GM12872 (cell line): ENCODE results near the gene AMOTL1.

ENCODE experiments used
- TF ChIP-seq, protein P1 (sequence below): IDR thresholded peaks from 3 replicates; pipeline ENCODE4 v1.5.1; 2011; ENCODE audit warnings: low read depth, mild to moderate bottlenecking, low read length, moderate library complexity; ENCODE audit not compliant: insufficient read depth

The AMOTL1 gene

DNA sequence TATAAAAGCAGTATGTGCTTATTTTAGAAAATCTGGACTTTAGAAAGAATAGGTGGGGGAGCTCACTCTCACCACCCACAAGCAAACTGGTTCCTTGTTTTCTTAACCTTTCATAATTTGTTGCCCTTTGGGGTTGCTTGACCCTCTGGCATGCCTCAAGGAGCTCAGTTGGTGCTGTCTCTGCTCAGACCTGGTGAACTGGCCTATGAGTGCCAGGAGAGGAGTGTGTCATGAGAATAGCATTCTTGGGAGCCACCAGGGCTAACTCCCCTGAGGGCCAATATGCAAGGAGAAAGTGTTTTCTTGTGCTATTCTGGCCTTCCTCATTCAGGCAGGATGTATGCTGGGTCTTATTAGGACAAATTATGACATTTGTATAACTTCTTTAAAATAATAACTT lies 21.0 kb upstream of the AMOTL1 start:
- TF ChIP-seq, protein P1, sequence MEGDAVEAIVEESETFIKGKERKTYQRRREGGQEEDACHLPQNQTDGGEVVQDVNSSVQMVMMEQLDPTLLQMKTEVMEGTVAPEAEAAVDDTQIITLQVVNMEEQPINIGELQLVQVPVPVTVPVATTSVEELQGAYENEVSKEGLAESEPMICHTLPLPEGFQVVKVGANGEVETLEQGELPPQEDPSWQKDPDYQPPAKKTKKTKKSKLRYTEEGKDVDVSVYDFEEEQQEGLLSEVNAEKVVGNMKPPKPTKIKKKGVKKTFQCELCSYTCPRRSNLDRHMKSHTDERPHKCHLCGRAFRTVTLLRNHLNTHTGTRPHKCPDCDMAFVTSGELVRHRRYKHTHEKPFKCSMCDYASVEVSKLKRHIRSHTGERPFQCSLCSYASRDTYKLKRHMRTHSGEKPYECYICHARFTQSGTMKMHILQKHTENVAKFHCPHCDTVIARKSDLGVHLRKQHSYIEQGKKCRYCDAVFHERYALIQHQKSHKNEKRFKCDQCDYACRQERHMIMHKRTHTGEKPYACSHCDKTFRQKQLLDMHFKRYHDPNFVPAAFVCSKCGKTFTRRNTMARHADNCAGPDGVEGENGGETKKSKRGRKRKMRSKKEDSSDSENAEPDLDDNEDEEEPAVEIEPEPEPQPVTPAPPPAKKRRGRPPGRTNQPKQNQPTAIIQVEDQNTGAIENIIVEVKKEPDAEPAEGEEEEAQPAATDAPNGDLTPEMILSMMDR: no peak

DNA sequence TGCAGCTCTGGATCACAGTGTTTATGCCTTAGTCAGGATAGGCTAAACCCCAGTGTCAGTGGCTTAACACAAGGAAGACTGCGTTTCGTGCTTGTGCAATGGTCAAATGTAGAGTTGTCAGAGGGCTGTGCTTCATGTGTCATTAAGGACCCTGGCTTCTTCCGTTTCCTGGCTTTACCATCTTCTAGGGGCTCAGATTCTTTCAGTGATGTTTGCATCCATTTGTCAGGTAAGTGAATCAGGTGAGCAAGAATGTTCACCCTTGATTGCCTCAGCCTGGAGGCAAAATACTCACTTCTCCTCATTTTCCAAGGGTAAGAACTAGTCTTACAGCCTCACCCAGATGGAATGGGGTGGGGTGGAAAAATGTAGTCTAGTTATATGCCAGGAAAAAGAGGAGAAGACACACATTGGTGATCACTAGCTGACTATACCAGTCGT lies 20.5 kb upstream of the AMOTL1 start:
- TF ChIP-seq, protein P1: no peak

DNA sequence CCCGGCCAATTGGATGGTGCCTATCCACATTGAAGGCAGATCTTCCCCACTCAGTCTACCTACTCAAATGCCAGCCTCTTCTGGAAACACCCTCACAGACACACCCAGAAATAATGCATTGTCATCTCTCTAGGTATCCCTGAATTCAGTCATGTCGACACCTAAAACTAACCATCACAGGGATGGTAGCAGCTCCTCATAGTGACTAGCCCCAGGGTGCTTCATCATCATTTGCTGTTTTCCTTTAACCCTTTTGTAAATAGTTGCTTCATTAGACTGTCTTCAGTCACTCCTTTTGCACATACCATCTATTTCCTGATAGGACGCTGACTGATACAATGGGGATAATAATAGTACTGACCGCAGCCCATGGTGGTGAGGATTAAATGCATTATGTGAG lies 18.8 kb upstream of the AMOTL1 start:
- TF ChIP-seq, protein P1: no peak

DNA sequence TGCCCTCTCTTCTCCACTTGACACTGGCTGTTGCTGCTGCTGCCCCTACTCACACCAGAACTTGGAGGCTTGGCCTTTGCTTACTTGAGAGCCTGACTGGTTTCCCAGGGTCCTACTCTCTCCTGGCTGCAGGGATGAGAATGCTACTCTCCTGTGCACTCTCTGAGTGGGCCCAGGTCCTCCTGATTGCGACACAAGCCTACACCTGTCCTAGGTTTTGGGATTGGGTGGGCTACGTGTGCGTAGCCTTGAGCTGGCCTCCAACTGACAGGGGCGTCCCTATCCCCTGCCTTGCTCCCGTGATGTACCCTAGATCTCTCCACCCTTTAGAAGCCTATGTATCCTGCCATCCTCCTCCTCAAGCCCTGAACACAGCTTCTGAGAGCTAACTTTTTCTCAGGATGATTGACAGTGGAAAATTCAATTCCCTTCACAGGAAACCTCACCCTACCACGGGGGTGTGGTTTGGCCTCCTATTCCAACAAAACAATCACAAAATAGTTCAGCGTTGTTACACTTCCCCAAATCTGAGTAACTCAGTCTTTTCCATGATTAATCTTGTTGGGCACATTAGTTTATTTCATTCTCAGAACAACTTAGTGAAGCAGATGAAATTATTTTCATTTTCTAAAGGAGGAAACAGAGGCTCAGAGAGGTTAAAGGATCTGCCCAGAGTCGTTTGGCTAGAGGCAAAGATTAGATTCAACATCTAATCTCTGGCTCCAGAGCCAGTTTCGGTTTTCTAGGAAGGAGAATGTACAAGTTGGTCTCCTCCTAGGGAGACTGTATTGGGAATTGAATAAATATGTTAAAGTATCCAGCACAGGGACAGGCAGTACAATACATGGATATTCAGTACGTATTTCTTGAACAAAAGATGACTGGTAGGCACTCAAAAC lies 17.6 kb upstream of the AMOTL1 start:
- TF ChIP-seq, protein P1: no peak

DNA sequence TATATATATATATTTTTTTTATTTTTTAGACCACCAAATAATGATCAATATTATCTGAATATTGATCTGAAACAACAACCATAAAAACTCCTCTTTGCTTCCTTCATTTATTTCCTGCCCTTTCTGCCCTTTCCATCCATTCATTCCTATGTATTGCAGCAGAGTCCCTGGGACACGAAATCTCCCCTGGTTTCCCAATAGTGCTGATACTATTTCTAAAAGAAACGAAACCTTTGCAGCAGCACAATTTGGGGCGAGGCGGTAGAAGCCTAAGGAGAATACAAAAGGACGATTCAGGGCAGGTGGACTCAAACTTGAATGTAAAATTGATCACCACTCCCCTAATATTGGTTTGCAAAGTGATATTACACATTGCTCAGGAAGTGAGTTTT lies 16.9 kb upstream of the AMOTL1 start:
- TF ChIP-seq, protein P1: no peak

DNA sequence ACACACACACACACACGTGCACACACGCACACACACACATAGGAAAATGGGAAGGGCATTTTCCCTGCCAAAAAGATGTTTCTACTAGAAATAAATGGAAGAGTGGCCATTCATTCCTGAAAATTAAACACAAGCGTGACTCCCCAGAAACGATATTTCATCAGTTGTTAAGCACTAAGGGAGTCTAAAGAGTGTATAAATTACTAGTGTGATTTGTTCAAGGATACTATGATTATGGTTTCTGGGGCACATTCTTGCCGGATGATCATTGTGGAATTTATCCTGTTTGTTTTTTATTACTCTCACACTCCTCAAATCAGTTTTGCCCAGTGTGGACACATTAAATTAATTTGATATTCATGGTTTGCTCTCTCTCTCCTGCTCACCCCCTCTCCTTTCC lies 16.4 kb upstream of the AMOTL1 start:
- TF ChIP-seq, protein P1: no peak

DNA sequence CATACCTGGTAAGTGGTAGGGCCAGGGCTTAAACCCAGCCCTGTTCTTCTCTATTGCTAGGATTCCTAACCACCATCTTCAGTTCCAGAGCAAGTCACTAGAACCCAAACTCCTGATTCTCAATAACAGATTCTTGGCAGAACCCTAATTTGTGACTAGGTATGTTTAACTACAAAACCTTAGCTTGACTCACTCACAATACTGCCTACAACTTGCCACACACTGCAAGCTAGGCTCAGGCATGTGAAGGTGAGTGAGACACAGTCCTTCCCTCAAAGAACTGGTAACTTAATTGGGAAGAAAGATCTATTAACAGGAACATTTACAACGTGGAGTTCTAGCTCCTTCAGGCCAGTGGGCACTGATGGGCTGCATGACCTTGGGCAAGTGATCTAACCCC lies 14.5 kb upstream of the AMOTL1 start:
- TF ChIP-seq, protein P1: no peak
